Endothelial cell of umbilical vein (primary cell): ENCODE data around the gene TSC22D1. TPM values are rescaled to one million over a fixed set of nuclear protein-coding genes. Genes with fewer than 3 reads are reported as not detected.

Source experiments
- BruUV-seq: library from RNA; stranded (reverse); fragments of 400-500 nt; replicated peaks from 2 replicates; lab custom pipeline; 2021; lab: Mats Ljungman, UMichigan
- CTCF ChIA-PET: fragments of 300-600, 350-600 bp; sonication (Branson Sonifier 250); formaldehyde crosslinking; loops from one replicate; lab custom pipeline; 2021; ENCODE audit warnings: antibody characterized with exemption, inconsistent platforms; lab: Charles Lee
- POLR2A ChIA-PET: fragments of 300-600, 350-600 bp; sonication (Branson Sonifier 250); formaldehyde crosslinking; loops from one replicate; lab custom pipeline; 2021; ENCODE audit warnings: antibody characterized with exemption, inconsistent platforms; lab: Charles Lee
- DNase-seq: peaks from one replicate; pipeline ENCODE4 v3.0.0-alpha.2; 2011; ENCODE audit warnings: low read depth, low spot score
- FAIRE-seq: peaks from 2 replicates; lab custom pipeline; 2011; peaks lifted over from hg19 to GRCh38; lab: Jason Lieb, UNC
- H2AFZ ChIP-seq: 2 replicates; pipeline ENCODE4 v1.6.0; 2012; ENCODE audit warnings: low read depth, low read length, control low read depth, inconsistent platforms
- H3K27ac ChIP-seq: 2 replicates; pipeline ENCODE4 v1.5.1; 2011; ENCODE audit warnings: low read depth, mild to moderate bottlenecking, control low read depth, low read length, moderate library complexity; ENCODE audit not compliant: insufficient read depth
- H3K27me3 ChIP-seq, 2 experiments: 2 replicates each; pipeline versions ENCODE4 v1.6.0 to v1.6.1; 2011; ENCODE audit warnings: low read length in 2 of 2, mixed read lengths in 1 of 2; ENCODE audit not compliant: control insufficient read depth in 2 of 2, insufficient read depth in 2 of 2
- H3K36me3 ChIP-seq, 2 experiments: 2 replicates in 1 of 2; 3 replicates in 1 of 2; pipeline ENCODE4 v1.5.1; 2011; ENCODE audit warnings: low read length in 2 of 2, mild to moderate bottlenecking in 1 of 2, moderate library complexity in 1 of 2; ENCODE audit not compliant: control insufficient read depth in 2 of 2, insufficient read depth in 2 of 2; ENCODE audit errors: extremely low read depth in 1 of 2
- H3K4me1 ChIP-seq: 3 replicates; pipeline ENCODE4 v1.5.1; 2011; ENCODE audit warnings: mild to moderate bottlenecking, low read length; ENCODE audit not compliant: control insufficient read depth, insufficient read depth; ENCODE audit errors: extremely low read depth
- H3K4me2 ChIP-seq: 2 replicates; pipeline ENCODE4 v1.6.1; 2011; ENCODE audit warnings: low read length, control low read depth, mixed read lengths; ENCODE audit not compliant: insufficient read depth
- H3K4me3 ChIP-seq, 3 experiments: fragments of 200-600 bp in 1 of 3; sonication (generic), shearing (Covaris generic) in 1 of 3; replicated peaks in 1 of 3; 2 replicates each; pipeline ENCODE4 v1.5.1; 2011 to 2016; ENCODE audit warnings: control low read depth in 3 of 3, low read length in 3 of 3, mild to moderate bottlenecking in 2 of 3, inconsistent platforms in 1 of 3, low read depth in 1 of 3, moderate library complexity in 1 of 3; ENCODE audit not compliant: insufficient read depth in 1 of 3
- H3K79me2 ChIP-seq: 2 replicates; pipeline ENCODE4 v1.6.0; 2012; ENCODE audit warnings: low read length, inconsistent platforms; ENCODE audit not compliant: control insufficient read depth, insufficient read depth
- H3K9ac ChIP-seq: replicated peaks from 2 replicates; pipeline ENCODE3; 2011; ENCODE audit warnings: low read length, control low read depth; ENCODE audit not compliant: insufficient read depth; ENCODE audit errors: extremely low read depth
- H3K9me1 ChIP-seq: replicated peaks from 3 replicates; pipeline ENCODE4 v1.6.0; 2011; ENCODE audit warnings: mild to moderate bottlenecking, low read length; ENCODE audit not compliant: control insufficient read depth, insufficient read depth; ENCODE audit errors: extremely low read depth
- H3K9me3 ChIP-seq: replicated peaks from 2 replicates; pipeline ENCODE4 v1.5.1; 2012; ENCODE audit warnings: low read length, inconsistent platforms; ENCODE audit not compliant: control insufficient read depth, insufficient read depth
- H4K20me1 ChIP-seq: replicated peaks from 2 replicates; pipeline ENCODE3; 2011; ENCODE audit warnings: mild to moderate bottlenecking, low read length; ENCODE audit not compliant: control insufficient read depth, insufficient read depth; ENCODE audit errors: extremely low read depth
- EZH2 ChIP-seq: IDR thresholded peaks from 2 replicates; pipeline ENCODE4 v1.6.1; 2012; ENCODE audit warnings: borderline replicate concordance, low read depth, mild to moderate bottlenecking, moderate library complexity, low read length, inconsistent platforms; ENCODE audit not compliant: severe bottlenecking
- FOS ChIP-seq: IDR thresholded peaks from 2 replicates; pipeline ENCODE4 v1.6.1; 2011; ENCODE audit warnings: mild to moderate bottlenecking, low read length, moderate library complexity, borderline replicate concordance; ENCODE audit not compliant: insufficient read depth
- GATA2 ChIP-seq: IDR thresholded peaks from 2 replicates; pipeline ENCODE4 v1.7.0; 2011; ENCODE audit warnings: low read depth, mild to moderate bottlenecking, moderate library complexity, mixed read lengths, low read length; ENCODE audit not compliant: insufficient read length, insufficient read depth
- JUN ChIP-seq: IDR thresholded peaks from 2 replicates; pipeline ENCODE4 v1.6.1; 2011; ENCODE audit warnings: borderline replicate concordance, low read depth; ENCODE audit not compliant: insufficient read length, insufficient read depth
- MYC ChIP-seq: IDR thresholded peaks from one replicate; pipeline ENCODE4 v1.6.1; 2011; ENCODE audit warnings: mild to moderate bottlenecking, low read depth, low read length
- POLR2A ChIP-seq: IDR thresholded peaks from 2 replicates; pipeline ENCODE4 v1.6.1; 2012; ENCODE audit warnings: low read depth, mild to moderate bottlenecking, control low read depth, low read length
- POLR2AphosphoS5 ChIP-seq: IDR thresholded peaks from 2 replicates; pipeline ENCODE4 v1.6.1; 2012; ENCODE audit warnings: low read depth, mild to moderate bottlenecking, control low read depth, low read length, moderate library complexity; ENCODE audit not compliant: insufficient read depth
- dilution Hi-C: fragments of 300-500 bp; cut with MboI; formaldehyde crosslinking; loops from one replicate; pipeline ENCODE4 v1.15.0; 2019; ENCODE audit warnings: low sequenced_read_pairs; ENCODE audit not compliant: extremely low pct_ligation_motif_present
- intact Hi-C: fragments of 100-400 bp; cut with micrococcal nuclease; formaldehyde crosslinking; loops from one replicate; pipeline ENCODE4 v1.10.0; 2022
- polyA plus RNA-seq, 4 experiments: library from polyadenylated mRNA; depleted of rRNA in 3 of 4; stranded (reverse) in 3 of 4; unstranded in 1 of 4; fragments of >200 nt; gene quantifications; 2 replicates each; pipeline versions ENCODE4 v1.2.1 to v1.2.3, GENCODE V29; 2011 to 2012; ENCODE audit warnings: missing spikeins in 1 of 4
- total RNA-seq: library from RNA; stranded (reverse); gene quantifications from 2 replicates; pipeline ENCODE4 v1.2.3, GENCODE V29; 2021
- TF ChIP-seq, protein P1 (sequence below): IDR thresholded peaks from 2 replicates; pipeline ENCODE4 v1.6.1; 2011; ENCODE audit not compliant: insufficient read depth, insufficient read length
- TF ChIP-seq, protein P2 (sequence below), 2 donors: IDR thresholded peaks; 1 replicate in 1 of 2; 2 replicates in 1 of 2; pipeline ENCODE4 v1.5.1; 2011; ENCODE audit warnings: low read length in 2 of 2, mild to moderate bottlenecking in 2 of 2, moderate library complexity in 2 of 2, control low read depth in 1 of 2, inconsistent platforms in 1 of 2, low read depth in 1 of 2; ENCODE audit not compliant: insufficient read depth in 1 of 2; ENCODE audit errors: extremely low read depth in 1 of 2

Gene TSC22D1
- total and polyA plus RNA-seq, 2 donors (not counting 3 experiments of a cell fraction or from before 2014, with no cell fraction given) = 47.7 to 51.8 TPM

DNA sequence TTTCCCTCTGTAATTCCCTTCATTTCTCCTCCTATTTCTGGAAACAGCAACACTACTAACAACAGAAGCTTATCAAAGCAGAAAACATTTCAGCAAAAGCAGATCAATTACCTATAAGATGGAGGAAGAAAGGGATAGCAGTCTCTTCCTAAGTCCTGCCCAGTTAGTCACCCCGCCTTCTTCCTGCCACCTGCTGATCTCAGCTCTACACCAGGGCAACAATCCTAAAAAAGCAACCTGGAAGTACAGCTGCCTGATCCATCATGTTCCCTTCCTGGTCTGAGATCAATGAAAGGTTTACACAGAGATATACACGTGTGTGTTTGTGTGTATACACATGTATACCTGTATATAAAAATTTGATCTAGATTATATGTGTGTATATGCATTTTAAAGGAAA, 59.4 kb downstream of the TSC22D1 start:
- Histone ChIP-seq H3K9ac (no peak overlapping the region), H3K9me1 (no peaks in the 10 kb centered on the region), H3K27me3 (no peaks in the 10 kb centered on the region), H3K4me3 (no peak overlapping the region), H3K9me3 (no peaks in the 10 kb centered on the region), H2AFZ (no peak overlapping the region), H3K79me2 (no peaks in the 10 kb centered on the region), H3K27ac (no peak overlapping the region), H4K20me1 (no peaks in the 10 kb centered on the region), H3K4me2 (no peak overlapping the region), H3K4me1 (no peaks in the 10 kb centered on the region), H3K36me3 (no peaks in the 10 kb centered on the region)
- no peak for DNase-seq
- TF ChIP-seq, protein P1, sequence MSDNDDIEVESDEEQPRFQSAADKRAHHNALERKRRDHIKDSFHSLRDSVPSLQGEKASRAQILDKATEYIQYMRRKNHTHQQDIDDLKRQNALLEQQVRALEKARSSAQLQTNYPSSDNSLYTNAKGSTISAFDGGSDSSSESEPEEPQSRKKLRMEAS = no peak
- no peak for TF ChIP-seq MYC
- TF ChIP-seq POLR2AphosphoS5 = no peak
- TF ChIP-seq POLR2A = no peak
- no peak for TF ChIP-seq FOS
- TF ChIP-seq GATA2 = no peak
- TF ChIP-seq, protein P2, sequence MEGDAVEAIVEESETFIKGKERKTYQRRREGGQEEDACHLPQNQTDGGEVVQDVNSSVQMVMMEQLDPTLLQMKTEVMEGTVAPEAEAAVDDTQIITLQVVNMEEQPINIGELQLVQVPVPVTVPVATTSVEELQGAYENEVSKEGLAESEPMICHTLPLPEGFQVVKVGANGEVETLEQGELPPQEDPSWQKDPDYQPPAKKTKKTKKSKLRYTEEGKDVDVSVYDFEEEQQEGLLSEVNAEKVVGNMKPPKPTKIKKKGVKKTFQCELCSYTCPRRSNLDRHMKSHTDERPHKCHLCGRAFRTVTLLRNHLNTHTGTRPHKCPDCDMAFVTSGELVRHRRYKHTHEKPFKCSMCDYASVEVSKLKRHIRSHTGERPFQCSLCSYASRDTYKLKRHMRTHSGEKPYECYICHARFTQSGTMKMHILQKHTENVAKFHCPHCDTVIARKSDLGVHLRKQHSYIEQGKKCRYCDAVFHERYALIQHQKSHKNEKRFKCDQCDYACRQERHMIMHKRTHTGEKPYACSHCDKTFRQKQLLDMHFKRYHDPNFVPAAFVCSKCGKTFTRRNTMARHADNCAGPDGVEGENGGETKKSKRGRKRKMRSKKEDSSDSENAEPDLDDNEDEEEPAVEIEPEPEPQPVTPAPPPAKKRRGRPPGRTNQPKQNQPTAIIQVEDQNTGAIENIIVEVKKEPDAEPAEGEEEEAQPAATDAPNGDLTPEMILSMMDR (IDR thresholded peaks at IDR 0.05; ENCODE audit: extremely low read depth in 1 of 2, insufficient read depth in 1 of 2, low read depth in 1 of 2, low read length in 2 of 2) = no peak
- intact Hi-C loops = no loop called here
- POLR2A ChIA-PET = no interaction called here
- no peak for FAIRE-seq
- CTCF ChIA-PET = no interaction called here
- no TSS peak for BruUV-seq
- dilution Hi-C loops = no loop called here

DNA sequence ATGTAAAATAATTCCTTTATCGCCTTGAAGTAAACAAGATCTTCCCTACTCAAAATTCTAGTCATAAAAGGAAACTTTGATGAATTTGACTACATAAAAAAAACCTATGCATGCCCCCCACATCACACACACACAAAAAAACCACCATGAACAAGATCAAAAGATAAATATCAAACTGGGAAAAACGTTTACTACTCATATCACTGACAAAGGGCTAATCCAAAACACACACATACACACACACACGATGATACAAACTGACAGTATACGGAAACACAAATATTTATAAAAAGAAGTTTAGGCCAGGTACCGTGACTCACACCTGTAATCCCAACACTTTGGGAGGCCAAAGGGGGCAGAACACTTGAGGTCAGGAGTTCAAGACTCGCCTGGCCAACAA, 61.9 kb downstream of the TSC22D1 start:
- TF ChIP-seq EZH2 = no peak
- TF ChIP-seq, protein P2 (IDR thresholded peaks at IDR 0.05; ENCODE audit: extremely low read depth in 1 of 2, insufficient read depth in 1 of 2, low read depth in 1 of 2, low read length in 2 of 2) = no peak
- no peak for TF ChIP-seq GATA2
- TF ChIP-seq MYC = no peak
- no peak for TF ChIP-seq POLR2AphosphoS5
- TF ChIP-seq FOS = no peak
- TF ChIP-seq POLR2A = no peak
- TF ChIP-seq, protein P1 = no peak
- no peak for TF ChIP-seq JUN
- Histone ChIP-seq H3K36me3 (no peaks in the 10 kb centered on the region), H2AFZ (no peak overlapping the region), H3K4me3 (no peak overlapping the region), H3K79me2 (no peaks in the 10 kb centered on the region), H3K27me3 (no peaks in the 10 kb centered on the region), H3K4me2 (no peak overlapping the region), H3K9me3 (no peaks in the 10 kb centered on the region), H3K9me1 (no peaks in the 10 kb centered on the region), H3K4me1 (no peaks in the 10 kb centered on the region), H4K20me1 (no peaks in the 10 kb centered on the region), H3K9ac (no peak overlapping the region), H3K27ac (no peak overlapping the region)
- CTCF ChIA-PET = no interaction called here
- intact Hi-C loops = no loop called here
- POLR2A ChIA-PET = no interaction called here
- BruUV-seq = no TSS peak
- FAIRE-seq = no peak
- dilution Hi-C loops = no loop called here
- no peak for DNase-seq
